Glutamatergic neuron (in vitro differentiated cells): ENCODE results near the gene FRMD4A. TPM values are rescaled to one million over a fixed set of nuclear protein-coding genes. Genes with fewer than 3 reads are reported as not detected.

ENCODE experiments used
- DNase-seq: peaks from one replicate; pipeline ENCODE4 v3.0.0; 2022
- H3K27ac Mint-ChIP-seq: one replicate; pipeline ENCODE4 v1.8.0; 2020; ENCODE audit warnings: mild to moderate bottlenecking, mixed read lengths, inconsistent platforms; ENCODE audit not compliant: unreplicated experiment
- H3K27me3 Mint-ChIP-seq: one replicate; pipeline ENCODE4 v1.8.0; 2020; ENCODE audit warnings: mild to moderate bottlenecking, moderate library complexity, mixed read lengths, inconsistent platforms; ENCODE audit not compliant: unreplicated experiment
- H3K36me3 Mint-ChIP-seq: one replicate; pipeline ENCODE4 v1.8.0; 2020; ENCODE audit warnings: mild to moderate bottlenecking, mixed read lengths, inconsistent platforms; ENCODE audit not compliant: unreplicated experiment
- H3K4me1 Mint-ChIP-seq: one replicate; pipeline ENCODE4 v1.8.0; 2020; ENCODE audit warnings: mild to moderate bottlenecking, low read depth, mixed read lengths, inconsistent platforms; ENCODE audit not compliant: unreplicated experiment
- H3K4me3 Mint-ChIP-seq: one replicate; pipeline ENCODE4 v1.8.0; 2020; ENCODE audit warnings: mild to moderate bottlenecking, mixed read lengths, inconsistent platforms; ENCODE audit not compliant: unreplicated experiment
- H3K9me3 Mint-ChIP-seq: one replicate; pipeline ENCODE4 v1.8.0; 2020; ENCODE audit warnings: mild to moderate bottlenecking, moderate library complexity, mixed read lengths, inconsistent platforms; ENCODE audit not compliant: unreplicated experiment
- total RNA-seq: library from RNA; stranded (reverse); fragmentation: NEBNext Ultra II Directional; extraction: Animal tissue kit (Norgen Biotek cat#: 25700); gene quantifications from one replicate; pipeline ENCODE4 v1.2.1, GENCODE V29; 2021; ENCODE audit not compliant: unreplicated experiment
- TF ChIP-seq, protein P1 (sequence below): fragments of 200-600 bp; sonication (generic); IDR thresholded peaks from one replicate; pipeline ENCODE4 v1.5.0; 2021; ENCODE audit not compliant: partially characterized antibody, unreplicated experiment

FRMD4A gene
- total RNA-seq, 1 donor from 2014 or later = 70.6 TPM

DNA sequence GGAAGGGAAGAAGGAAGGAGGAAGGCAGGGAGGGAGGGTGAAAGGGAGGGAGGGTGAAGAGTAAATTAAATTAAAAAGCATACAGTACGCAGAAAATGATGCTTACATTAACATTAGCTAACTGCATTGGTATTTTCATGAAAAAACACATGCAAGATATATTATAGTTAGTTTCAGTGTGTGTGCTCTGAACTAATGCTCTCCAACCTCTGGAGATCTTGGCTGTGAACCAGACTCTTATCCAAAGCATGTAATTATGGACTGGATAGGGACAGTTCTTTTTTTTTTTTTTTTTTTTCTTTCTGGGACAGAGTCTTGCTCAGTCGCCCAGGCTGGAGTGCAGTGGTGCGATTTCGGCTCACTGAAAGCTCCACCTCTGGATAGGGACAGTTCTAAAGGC lies 357.0 kb downstream of the FRMD4A start:
- peaks cover under 1% of the 10 kb centered on the region for H3K27me3 Mint-ChIP-seq
- no peak overlapping the region for H3K27ac Mint-ChIP-seq
- peaks cover 1% of the 10 kb centered on the region for H3K9me3 Mint-ChIP-seq
- H3K4me3 Mint-ChIP-seq = no peak overlapping the region
- peaks cover 14% of the 10 kb centered on the region for H3K4me1 Mint-ChIP-seq
- TF ChIP-seq, protein P1, sequence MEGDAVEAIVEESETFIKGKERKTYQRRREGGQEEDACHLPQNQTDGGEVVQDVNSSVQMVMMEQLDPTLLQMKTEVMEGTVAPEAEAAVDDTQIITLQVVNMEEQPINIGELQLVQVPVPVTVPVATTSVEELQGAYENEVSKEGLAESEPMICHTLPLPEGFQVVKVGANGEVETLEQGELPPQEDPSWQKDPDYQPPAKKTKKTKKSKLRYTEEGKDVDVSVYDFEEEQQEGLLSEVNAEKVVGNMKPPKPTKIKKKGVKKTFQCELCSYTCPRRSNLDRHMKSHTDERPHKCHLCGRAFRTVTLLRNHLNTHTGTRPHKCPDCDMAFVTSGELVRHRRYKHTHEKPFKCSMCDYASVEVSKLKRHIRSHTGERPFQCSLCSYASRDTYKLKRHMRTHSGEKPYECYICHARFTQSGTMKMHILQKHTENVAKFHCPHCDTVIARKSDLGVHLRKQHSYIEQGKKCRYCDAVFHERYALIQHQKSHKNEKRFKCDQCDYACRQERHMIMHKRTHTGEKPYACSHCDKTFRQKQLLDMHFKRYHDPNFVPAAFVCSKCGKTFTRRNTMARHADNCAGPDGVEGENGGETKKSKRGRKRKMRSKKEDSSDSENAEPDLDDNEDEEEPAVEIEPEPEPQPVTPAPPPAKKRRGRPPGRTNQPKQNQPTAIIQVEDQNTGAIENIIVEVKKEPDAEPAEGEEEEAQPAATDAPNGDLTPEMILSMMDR = no peak
- peaks cover 4% of the 10 kb centered on the region for H3K36me3 Mint-ChIP-seq
- no peak for DNase-seq

DNA sequence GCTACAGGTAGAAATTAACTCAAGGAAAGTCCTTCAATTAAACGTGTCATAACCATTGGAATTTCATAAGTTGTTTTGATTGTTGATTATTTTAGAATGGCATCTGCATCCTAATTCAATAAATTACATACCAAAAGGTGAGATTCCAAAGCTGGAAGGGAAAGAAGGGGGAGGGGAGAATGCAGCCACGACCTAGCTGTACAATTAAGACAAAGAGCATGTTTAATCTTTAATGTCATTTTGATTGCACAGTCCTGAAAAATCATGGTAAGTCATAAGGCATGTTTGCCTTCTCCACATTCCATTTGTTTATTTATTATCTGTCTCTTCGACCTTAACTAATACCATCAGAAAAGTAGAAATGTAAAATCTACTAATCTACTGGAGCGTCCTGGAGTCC lies 358.1 kb downstream of the FRMD4A start:
- no peak overlapping the region for H3K4me3 Mint-ChIP-seq
- no peak for DNase-seq
- no peak overlapping the region for H3K27ac Mint-ChIP-seq
- peaks cover under 1% of the 10 kb centered on the region for H3K36me3 Mint-ChIP-seq
- H3K4me1 Mint-ChIP-seq = peaks cover 12% of the 10 kb centered on the region
- peaks cover 1% of the 10 kb centered on the region for H3K9me3 Mint-ChIP-seq
- TF ChIP-seq, protein P1 = no peak
- H3K27me3 Mint-ChIP-seq = peaks cover 5% of the 10 kb centered on the region

DNA sequence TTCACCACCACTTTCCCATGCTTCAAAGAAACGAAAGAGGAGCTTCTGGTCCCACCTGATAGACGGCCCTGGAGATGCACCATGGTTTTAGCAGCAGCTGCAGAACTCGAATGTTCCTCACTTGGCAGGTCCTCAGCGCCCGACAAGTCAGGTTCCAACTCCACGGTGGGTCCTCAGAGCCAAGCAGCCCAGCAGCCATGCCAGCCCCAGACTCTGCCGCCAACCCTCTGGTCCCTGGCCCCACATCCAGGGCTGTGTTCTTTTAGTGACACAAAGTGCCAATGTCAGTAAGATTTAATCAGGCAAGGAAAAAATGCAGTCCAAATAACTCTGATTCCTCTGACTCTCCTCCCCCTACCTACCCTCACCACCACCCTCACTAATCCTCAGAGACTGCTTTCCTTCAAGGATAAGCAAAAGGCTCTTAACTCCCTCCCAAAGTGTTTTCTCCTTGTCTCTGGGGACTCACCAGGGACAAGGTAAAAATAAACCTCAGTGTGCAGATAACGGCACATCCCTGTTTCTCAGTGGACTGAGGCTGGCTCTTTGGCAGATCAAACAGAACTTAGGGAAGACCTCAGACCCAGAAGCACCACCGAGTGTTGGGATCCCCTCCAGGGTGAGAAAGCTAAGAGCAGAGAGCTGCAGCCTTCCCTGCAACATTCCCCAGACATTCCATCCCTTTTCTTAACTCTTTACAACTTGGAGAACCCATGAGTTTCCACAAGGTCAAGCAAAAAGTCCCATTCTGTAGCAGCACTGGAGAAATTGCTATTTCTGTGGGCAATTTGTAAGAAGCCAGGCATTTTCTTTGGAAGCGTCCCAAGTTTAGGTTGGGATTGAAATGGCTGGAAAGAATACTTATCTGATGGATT lies 358.9 kb downstream of the FRMD4A start:
- no peak for DNase-seq
- Mint-ChIP-seq H3K36me3 (peaks cover under 1% of the 10 kb centered on the region), H3K9me3 (peaks cover 1% of the 10 kb centered on the region), H3K4me3 (no peak overlapping the region), H3K27ac (no peak overlapping the region), H3K27me3 (peaks cover 5% of the 10 kb centered on the region), H3K4me1 (peaks cover 11% of the 10 kb centered on the region)
- TF ChIP-seq, protein P1 = no peak

DNA sequence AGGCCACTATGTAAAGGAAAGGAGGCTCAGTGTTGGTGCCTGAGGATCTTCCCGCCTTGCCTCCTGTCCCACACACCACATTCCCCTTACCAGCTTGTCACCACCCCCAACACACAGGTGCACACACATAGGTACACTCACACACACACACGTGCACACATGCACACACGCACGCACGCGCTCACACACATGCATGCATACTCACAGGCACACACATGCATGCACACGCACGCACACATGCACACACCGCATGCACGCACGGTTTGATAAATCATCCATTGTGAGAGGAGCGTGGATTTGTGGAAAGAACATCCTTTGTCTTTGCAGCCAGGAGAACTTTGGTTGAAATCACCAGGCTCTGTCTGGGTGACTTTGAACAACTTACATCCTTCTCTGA lies 359.8 kb downstream of the FRMD4A start:
- no peak for DNase-seq
- Mint-ChIP-seq H3K27me3 (peaks cover 5% of the 10 kb centered on the region), H3K27ac (peak overlapping the region; percentile 76), H3K4me1 (peaks cover 11% of the 10 kb centered on the region), H3K4me3 (no peak overlapping the region), H3K36me3 (peaks cover 4% of the 10 kb centered on the region), H3K9me3 (peaks cover 1% of the 10 kb centered on the region)
- TF ChIP-seq, protein P1 = no peak
